GM19455 (cell line): ENCODE data around the gene GNA12.
"Not testable (repeated sequence)": the region's sequence is repeated elsewhere in the genome, so short reads cannot be mapped to it uniquely, and the experiment has no call there.

Source experiments
- ATAC-seq: cut with Tn5 transposase; IDR thresholded peaks from one replicate; pipeline ENCODE4 v1.9.1; 2021; ENCODE audit not compliant: unreplicated experiment

Gene GNA12

GRCh38 chr7:2681929-2682799 lies 161.9 kb downstream of the GNA12 start:
- no peak for ATAC-seq

DNA sequence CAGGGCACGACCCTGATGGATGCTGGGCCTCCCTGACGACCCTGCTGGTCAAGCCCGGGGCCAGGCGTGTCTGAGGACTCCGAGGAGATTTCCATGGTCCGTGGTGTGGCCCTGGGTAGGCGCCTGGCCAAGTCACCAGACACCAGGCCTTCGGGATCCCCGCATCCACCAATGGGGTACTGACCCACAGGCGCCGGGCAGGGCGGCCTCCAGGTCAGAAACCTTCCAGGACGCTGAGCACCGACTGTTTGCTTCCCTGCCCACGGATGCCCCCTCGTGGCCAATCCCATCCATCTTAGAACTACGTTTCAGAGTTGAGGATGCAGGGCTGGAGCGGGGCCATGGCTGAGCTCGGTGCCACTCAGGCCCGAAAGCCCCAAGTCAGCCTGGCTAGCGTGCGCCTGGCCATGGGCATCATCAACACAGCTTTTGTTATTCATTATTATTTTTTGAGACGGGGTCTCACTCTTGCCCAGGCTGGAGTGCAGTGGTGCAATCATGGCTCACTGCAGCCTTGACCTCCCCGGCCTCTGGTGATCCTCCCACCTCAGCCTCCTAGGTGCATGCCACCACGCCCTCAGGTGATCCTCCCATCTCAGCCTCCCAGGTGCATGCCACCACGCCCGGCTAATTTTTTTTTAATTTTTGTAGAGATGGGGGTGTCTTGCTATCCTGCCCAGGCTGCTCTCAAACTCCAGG lies 163.2 kb downstream of the GNA12 start:
- no peak for ATAC-seq

- no peak for ATAC-seq
Measured at GRCh38 chr7:2680256-2680655, 163.9 kb downstream of the GNA12 start.

GRCh38 chr7:2679135-2680127 lies 164.7 kb downstream of the GNA12 start:
- ATAC-seq: not testable (repeated sequence)

GRCh38 chr7:2678454-2678853 lies 165.7 kb downstream of the GNA12 start:
- not testable (repeated sequence) for ATAC-seq
